Non-pigmented ciliary epithelial cell (primary cell): ENCODE results near the gene XXYLT1.
"Not testable (repeated sequence)": the region's sequence is repeated elsewhere in the genome, so short reads cannot be mapped to it uniquely, and the experiment has no call there.

Experiments
- DNase-seq: peaks from one replicate; pipeline ENCODE4 v3.0.0-alpha.2; 2010; ENCODE audit warnings: low read depth

Gene XXYLT1

GRCh38 chr3:195042743-195043606, 228.0 kb downstream of the XXYLT1 start:
- DNase-seq = no peak

GRCh38 chr3:195041871-195042742, 228.9 kb downstream of the XXYLT1 start:
- DNase-seq = no peak

- DNase-seq = no peak
Observed at GRCh38 chr3:195040773-195041520, 230.0 kb downstream of the XXYLT1 start.

- DNase-seq = no peak
Observed at GRCh38 chr3:195040094-195040493, 230.9 kb downstream of the XXYLT1 start.

- DNase-seq = no peak
Observed at GRCh38 chr3:195039180-195039843, 231.6 kb downstream of the XXYLT1 start.

- DNase-seq = no peak
Observed at GRCh38 chr3:195038161-195038560, 232.8 kb downstream of the XXYLT1 start.

- DNase-seq = not testable (repeated sequence)
Observed at GRCh38 chr3:195037586-195037985, 233.4 kb downstream of the XXYLT1 start.

GRCh38 chr3:195036974-195037373, 234.0 kb downstream of the XXYLT1 start:
- DNase-seq = no peak

GRCh38 chr3:195036574-195036973, 234.4 kb downstream of the XXYLT1 start:
- DNase-seq = no peak

- no peak for DNase-seq
Observed at GRCh38 chr3:195036203-195036505, 234.8 kb downstream of the XXYLT1 start.

GRCh38 chr3:195035345-195036202, 235.4 kb downstream of the XXYLT1 start:
- DNase-seq = no peak

GRCh38 chr3:195034541-195034940, 236.4 kb downstream of the XXYLT1 start:
- DNase-seq = no peak

GRCh38 chr3:195034101-195034500, 236.9 kb downstream of the XXYLT1 start:
- no peak for DNase-seq

GRCh38 chr3:195033531-195034091, 237.3 kb downstream of the XXYLT1 start:
- no peak for DNase-seq

GRCh38 chr3:195032955-195033354, 238.0 kb downstream of the XXYLT1 start:
- DNase-seq = no peak

GRCh38 chr3:195032106-195032759, 238.7 kb downstream of the XXYLT1 start:
- no peak for DNase-seq

- DNase-seq = no peak
Observed at GRCh38 chr3:195031574-195032003, 239.4 kb downstream of the XXYLT1 start.

GRCh38 chr3:195030791-195031321, 240.1 kb downstream of the XXYLT1 start:
- DNase-seq = no peak

- DNase-seq = no peak
Observed at GRCh38 chr3:195028877-195029606, 241.9 kb downstream of the XXYLT1 start.
